ENCODE results near the gene ZNF346. TPM values are rescaled to one million over a fixed set of nuclear protein-coding genes. Genes with fewer than 3 reads are reported as not detected.

ZNF346 gene
- total RNA-seq, 1 experiment from 2014 or later = 32.5 TPM

DNA sequence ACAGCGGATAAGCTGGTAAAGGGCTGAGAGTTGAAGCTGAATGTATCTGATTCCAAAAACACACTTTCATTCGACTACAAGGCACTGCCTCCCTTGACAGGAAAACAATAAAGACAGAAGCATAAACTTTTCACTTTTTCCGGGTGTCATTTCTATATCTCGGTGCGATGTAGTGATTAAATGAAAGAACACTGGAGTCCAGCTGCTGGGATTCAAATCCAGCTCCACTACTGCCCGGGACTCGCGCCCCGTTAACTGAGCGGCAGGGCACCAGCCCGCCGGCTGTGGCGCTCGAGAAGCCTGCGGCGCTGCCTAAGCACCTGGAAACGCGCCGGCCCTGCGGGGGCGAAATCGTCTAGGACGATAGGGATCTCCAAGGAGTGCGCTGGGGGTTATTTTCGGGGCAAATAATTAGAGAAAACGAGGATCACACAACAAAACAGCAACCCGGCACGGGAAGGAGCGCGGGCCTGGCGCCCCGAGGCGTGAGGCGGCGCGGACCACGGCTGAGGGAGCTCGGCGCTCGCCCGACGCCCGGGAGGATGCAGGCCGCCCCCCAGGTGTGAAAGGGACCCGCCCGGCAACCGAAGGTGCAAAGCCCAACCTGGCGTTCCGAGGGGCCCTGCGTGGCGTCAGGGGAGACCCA, 16.8 kb upstream of the ZNF346 start:
- ChIA-PET CTCF (interaction anchor here (0.5 to 2.1 kb wide), 13 partner anchors 8 to 345 kb away, joined by 3 to 14 read pairs (median 5); partner anchors contain the start of gene ZNF346), POLR2A (interaction anchor here (0.6 to 13.5 kb wide), 16 partner anchors 7 to 1200 kb away, joined by 3 to 136 read pairs (median 4); partner anchors contain the start of genes RNF44 and ZNF346)
- H3K4me1 Mint-ChIP-seq (ENCODE audit: insufficient read depth, unreplicated experiment) = peaks cover 25% of the 10 kb centered on the region
- peak overlapping the region; percentile 96 for H3K4me3 Mint-ChIP-seq (ENCODE audit: unreplicated experiment)
- intact Hi-C loops (cut with micrococcal nuclease) = loop anchor here (2.0 kb wide), 1 partner anchor 17 kb away; the partner anchor contains the start of gene ZNF346
- no peaks in the 10 kb centered on the region for H3K9me3 Mint-ChIP-seq (ENCODE audit: unreplicated experiment)
- peak overlapping the region; percentile 98 for H3K27ac Mint-ChIP-seq (ENCODE audit: low read depth, unreplicated experiment)
- BruUV-seq (replicated peaks) = no TSS peak
- peaks cover 8% of the 10 kb centered on the region for H3K36me3 Mint-ChIP-seq (ENCODE audit: insufficient read depth, unreplicated experiment)
- no peaks in the 10 kb centered on the region for H3K27me3 Mint-ChIP-seq (ENCODE audit: insufficient read depth, unreplicated experiment)
- DNase-seq (ENCODE audit: unreplicated experiment) = peak; percentile 76
- TF ChIP-seq, protein P1, sequence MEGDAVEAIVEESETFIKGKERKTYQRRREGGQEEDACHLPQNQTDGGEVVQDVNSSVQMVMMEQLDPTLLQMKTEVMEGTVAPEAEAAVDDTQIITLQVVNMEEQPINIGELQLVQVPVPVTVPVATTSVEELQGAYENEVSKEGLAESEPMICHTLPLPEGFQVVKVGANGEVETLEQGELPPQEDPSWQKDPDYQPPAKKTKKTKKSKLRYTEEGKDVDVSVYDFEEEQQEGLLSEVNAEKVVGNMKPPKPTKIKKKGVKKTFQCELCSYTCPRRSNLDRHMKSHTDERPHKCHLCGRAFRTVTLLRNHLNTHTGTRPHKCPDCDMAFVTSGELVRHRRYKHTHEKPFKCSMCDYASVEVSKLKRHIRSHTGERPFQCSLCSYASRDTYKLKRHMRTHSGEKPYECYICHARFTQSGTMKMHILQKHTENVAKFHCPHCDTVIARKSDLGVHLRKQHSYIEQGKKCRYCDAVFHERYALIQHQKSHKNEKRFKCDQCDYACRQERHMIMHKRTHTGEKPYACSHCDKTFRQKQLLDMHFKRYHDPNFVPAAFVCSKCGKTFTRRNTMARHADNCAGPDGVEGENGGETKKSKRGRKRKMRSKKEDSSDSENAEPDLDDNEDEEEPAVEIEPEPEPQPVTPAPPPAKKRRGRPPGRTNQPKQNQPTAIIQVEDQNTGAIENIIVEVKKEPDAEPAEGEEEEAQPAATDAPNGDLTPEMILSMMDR (IDR thresholded peaks at IDR 0.05; ENCODE audit: unreplicated experiment) = peak; percentile 38

DNA sequence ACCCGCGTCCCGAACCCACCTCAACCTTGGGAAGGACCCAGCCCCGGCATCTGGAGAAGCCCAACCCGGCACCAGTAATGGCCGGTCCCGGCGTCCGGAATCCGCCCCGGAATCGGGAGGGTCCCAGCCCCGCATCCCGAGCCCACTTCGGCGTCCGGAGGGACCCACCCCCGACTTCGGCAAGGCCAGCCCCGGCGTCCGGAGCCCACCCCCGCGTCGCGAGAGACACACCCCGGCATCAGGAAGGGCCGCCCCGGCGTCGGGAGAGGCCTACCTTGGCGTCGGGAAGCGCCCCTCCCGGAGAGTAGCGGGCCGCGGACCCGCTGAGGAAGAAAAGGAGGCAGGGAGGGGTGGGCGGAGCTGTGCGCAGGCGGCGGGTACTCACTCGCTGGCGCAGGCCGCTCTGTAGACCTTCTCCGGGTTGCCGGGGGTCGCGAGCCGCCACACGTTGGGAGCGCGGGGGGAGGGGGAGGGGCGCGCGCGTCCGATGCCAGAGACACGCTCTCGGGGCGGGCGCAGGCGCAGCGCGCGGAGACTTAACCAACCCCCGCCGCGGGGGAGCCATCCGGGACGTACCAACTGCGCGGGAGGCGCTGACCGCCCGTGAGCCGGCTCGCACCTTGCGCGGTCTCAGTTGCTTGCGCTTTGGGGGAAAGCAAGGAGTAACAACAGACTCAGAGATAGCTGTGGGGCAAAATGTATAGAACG, 16.1 kb upstream of the ZNF346 start, which contains the start of gene UIMC1:
Gene UIMC1 (minus strand): TSS at position 515 of the 708 bp plus-strand sequence. CDS start 24,164 bp downstream, outside the sequence.
- BruUV-seq (replicated peaks) = no TSS peak
- CTCF ChIA-PET = interaction anchor here (0.5 to 2.1 kb wide), 7 partner anchors 9 to 346 kb away, joined by 3 to 14 read pairs (median 5); partner anchors contain the start of gene ZNF346
- DNase-seq (ENCODE audit: unreplicated experiment) = peak; percentile 96
- peaks cover 18% of the 10 kb centered on the region for H3K4me1 Mint-ChIP-seq (ENCODE audit: insufficient read depth, unreplicated experiment)
- no peaks in the 10 kb centered on the region for H3K9me3 Mint-ChIP-seq (ENCODE audit: unreplicated experiment)
- H3K4me3 Mint-ChIP-seq (ENCODE audit: unreplicated experiment) = peak within 1 kb of the TSS; percentile 96
- no peaks in the 10 kb centered on the region for H3K27me3 Mint-ChIP-seq (ENCODE audit: insufficient read depth, unreplicated experiment)
- peak within 1 kb of the TSS; percentile 98 for H3K27ac Mint-ChIP-seq (ENCODE audit: low read depth, unreplicated experiment)
- POLR2A ChIA-PET = interaction anchor here (0.6 to 13.5 kb wide), 14 partner anchors 9 to 1200 kb away, joined by 3 to 136 read pairs (median 4); partner anchors contain the start of genes RNF44 and ZNF346
- intact Hi-C loops (cut with micrococcal nuclease) = loop anchor here (2.0 kb wide), 1 partner anchor 16 kb away; the partner anchor contains the start of gene ZNF346
- TF ChIP-seq, protein P1 (IDR thresholded peaks at IDR 0.05; ENCODE audit: unreplicated experiment) = no peak
- peaks cover 8% of the 10 kb centered on the region for H3K36me3 Mint-ChIP-seq (ENCODE audit: insufficient read depth, unreplicated experiment)

DNA sequence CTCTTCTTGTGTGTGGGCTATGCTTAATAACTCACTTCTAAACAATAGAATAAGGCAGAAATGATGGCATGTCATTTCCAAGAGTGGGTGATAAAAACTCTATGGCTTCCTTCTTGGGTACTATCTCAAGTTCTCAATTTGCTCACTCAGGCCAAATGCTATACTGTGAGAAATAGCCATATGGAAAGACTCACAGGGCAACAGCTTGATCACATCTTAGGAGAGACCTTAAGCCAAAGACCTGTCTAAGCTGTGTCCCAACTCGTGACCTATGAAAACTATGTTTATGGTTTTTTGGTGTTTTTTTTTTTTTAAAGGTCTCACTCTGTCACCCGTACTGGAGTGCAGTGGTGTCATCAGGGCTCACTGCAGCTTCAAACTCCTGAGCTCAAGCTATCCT, 13.8 kb upstream of the ZNF346 start:
- no peak overlapping the region for H3K27ac Mint-ChIP-seq (ENCODE audit: low read depth, unreplicated experiment)
- H3K4me3 Mint-ChIP-seq (ENCODE audit: unreplicated experiment) = no peak overlapping the region
- H3K4me1 Mint-ChIP-seq (ENCODE audit: insufficient read depth, unreplicated experiment) = peaks cover 14% of the 10 kb centered on the region
- TF ChIP-seq, protein P1 (IDR thresholded peaks at IDR 0.05; ENCODE audit: unreplicated experiment) = no peak
- no peak for DNase-seq (ENCODE audit: unreplicated experiment)
- no TSS peak for BruUV-seq (replicated peaks)
- no peaks in the 10 kb centered on the region for H3K27me3 Mint-ChIP-seq (ENCODE audit: insufficient read depth, unreplicated experiment)
- peaks cover 8% of the 10 kb centered on the region for H3K36me3 Mint-ChIP-seq (ENCODE audit: insufficient read depth, unreplicated experiment)
- H3K9me3 Mint-ChIP-seq (ENCODE audit: unreplicated experiment) = no peaks in the 10 kb centered on the region
- ChIA-PET POLR2A (interaction anchor here (13.5 kb wide), 1 partner anchor 13 kb away, joined by 136 read pairs; the partner anchor contains the start of gene ZNF346), CTCF (interaction anchor here (0.6 kb wide), 1 partner anchor 123 kb away, joined by 3 read pairs; no protein-coding TSS in a partner anchor)
- intact Hi-C loops (cut with micrococcal nuclease) = no loop called here

DNA sequence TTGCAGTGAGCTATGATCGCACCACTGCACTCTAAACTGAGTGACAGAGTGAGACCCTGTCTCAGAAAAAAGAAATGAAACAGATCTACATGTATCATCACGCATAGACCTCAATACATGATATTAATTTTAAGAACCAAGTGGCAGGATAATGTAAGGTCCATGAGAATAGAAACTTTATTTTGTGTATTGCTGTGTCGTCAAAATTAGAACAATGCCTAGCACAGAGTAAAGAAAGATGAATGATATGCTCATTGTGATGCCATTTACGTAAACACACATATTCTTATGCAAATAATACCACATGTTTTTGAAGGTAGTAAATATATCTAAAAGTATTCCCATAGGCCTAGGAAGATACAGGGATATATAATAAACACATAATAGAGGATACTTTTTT, 12.3 kb upstream of the ZNF346 start:
- ChIA-PET CTCF (interaction anchor here (0.6 kb wide), 1 partner anchor 473 kb away, joined by 3 read pairs; no protein-coding TSS in a partner anchor), POLR2A (interaction anchor here (13.5 kb wide), 1 partner anchor 11 kb away, joined by 136 read pairs; the partner anchor contains the start of gene ZNF346)
- Mint-ChIP-seq H3K4me1 (ENCODE audit: insufficient read depth, unreplicated experiment) (peaks cover 5% of the 10 kb centered on the region), H3K27ac (ENCODE audit: low read depth, unreplicated experiment) (no peak overlapping the region), H3K36me3 (ENCODE audit: insufficient read depth, unreplicated experiment) (peaks cover 8% of the 10 kb centered on the region), H3K27me3 (ENCODE audit: insufficient read depth, unreplicated experiment) (no peaks in the 10 kb centered on the region), H3K9me3 (ENCODE audit: unreplicated experiment) (no peaks in the 10 kb centered on the region), H3K4me3 (ENCODE audit: unreplicated experiment) (no peak overlapping the region)
- intact Hi-C loops (cut with micrococcal nuclease) = no loop called here
- BruUV-seq (replicated peaks) = no TSS peak
- TF ChIP-seq, protein P1 (IDR thresholded peaks at IDR 0.05; ENCODE audit: unreplicated experiment) = no peak
- no peak for DNase-seq (ENCODE audit: unreplicated experiment)
